GM12872 (cell line): ENCODE results near the gene CYSTM1.

Experiments used
- TF ChIP-seq, protein P1 (sequence below): IDR thresholded peaks from 3 replicates; pipeline ENCODE4 v1.5.1; 2011; ENCODE audit warnings: low read depth, mild to moderate bottlenecking, low read length, moderate library complexity; ENCODE audit not compliant: insufficient read depth

Gene CYSTM1

DNA sequence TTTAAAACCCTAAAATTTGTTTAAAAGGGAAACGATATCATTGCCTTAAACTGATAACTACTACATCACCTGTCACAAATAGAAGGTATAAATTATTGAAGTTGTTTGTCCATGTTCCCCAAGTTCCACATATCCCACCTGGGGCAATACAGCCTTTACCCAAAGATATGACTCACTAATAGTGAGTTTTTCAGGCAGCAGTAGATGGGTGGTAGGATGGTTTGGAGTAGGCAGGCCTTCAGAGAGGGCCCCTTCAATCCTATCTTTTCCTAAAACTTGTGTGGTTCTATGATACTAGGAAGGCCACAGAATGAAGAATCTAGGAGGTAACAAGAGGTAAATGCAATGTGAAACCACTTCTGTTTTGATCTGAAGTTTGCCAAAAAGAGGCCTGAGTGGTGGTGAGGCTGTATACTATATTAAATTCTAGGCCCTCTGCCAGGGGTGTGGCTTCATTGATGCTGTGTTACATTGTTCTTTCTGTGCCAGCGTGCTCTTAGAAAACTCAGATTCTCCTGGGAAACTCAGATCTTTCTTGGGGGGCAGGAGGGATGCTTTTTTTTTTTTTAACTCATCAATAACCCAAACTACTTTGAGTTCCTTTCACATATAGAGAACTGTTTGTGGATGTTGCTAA lies 7.2 kb downstream of the CYSTM1 start:
- TF ChIP-seq, protein P1, sequence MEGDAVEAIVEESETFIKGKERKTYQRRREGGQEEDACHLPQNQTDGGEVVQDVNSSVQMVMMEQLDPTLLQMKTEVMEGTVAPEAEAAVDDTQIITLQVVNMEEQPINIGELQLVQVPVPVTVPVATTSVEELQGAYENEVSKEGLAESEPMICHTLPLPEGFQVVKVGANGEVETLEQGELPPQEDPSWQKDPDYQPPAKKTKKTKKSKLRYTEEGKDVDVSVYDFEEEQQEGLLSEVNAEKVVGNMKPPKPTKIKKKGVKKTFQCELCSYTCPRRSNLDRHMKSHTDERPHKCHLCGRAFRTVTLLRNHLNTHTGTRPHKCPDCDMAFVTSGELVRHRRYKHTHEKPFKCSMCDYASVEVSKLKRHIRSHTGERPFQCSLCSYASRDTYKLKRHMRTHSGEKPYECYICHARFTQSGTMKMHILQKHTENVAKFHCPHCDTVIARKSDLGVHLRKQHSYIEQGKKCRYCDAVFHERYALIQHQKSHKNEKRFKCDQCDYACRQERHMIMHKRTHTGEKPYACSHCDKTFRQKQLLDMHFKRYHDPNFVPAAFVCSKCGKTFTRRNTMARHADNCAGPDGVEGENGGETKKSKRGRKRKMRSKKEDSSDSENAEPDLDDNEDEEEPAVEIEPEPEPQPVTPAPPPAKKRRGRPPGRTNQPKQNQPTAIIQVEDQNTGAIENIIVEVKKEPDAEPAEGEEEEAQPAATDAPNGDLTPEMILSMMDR, result no peak

DNA sequence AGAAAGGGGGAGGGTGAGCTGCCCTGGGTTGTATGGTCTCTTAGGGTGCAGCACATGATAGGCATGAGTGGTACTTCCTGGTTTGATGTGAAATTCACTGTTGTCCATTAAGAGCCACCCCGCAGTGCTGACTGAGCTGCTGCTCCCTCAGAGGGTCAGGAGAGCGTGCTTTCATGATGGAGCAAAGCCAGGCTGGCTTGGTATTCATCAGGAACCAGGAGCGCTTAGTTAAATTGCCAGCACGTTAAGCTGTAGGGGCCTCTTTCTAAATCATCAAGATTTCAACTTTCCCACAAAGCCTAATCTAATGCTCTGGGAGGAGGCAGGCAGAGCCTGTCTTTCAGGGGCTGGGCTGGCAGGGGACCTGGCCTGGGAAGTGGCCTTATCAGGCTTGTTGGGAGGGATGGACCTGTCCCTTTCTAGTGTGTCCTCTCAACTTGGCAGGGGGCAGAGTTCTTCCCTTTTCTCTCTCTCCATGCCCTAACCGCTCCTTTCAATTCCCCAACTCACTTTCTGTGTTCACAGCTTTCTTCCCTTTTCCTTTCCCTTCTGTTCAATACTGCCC lies 7.9 kb downstream of the CYSTM1 start:
- TF ChIP-seq, protein P1, result no peak

DNA sequence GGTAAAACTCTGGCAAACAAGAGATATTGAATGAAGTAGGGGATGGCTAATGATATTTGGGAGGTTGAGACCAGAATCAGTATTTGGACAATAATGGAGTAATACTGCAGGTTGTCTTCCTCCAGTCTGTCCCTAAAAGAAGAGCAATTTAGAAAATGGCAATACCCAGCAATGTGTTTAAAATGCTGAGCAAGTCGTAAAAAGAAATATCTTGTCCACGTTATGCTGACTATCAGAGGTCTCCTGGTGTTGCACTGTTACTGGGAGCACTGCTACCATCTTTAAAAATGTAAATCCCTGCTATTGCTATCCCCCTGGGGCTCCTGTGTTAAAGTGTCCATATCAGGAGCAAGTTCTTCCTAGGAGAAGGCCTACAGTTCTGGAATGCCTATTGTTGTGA lies 10.4 kb downstream of the CYSTM1 start:
- TF ChIP-seq, protein P1, result no peak

DNA sequence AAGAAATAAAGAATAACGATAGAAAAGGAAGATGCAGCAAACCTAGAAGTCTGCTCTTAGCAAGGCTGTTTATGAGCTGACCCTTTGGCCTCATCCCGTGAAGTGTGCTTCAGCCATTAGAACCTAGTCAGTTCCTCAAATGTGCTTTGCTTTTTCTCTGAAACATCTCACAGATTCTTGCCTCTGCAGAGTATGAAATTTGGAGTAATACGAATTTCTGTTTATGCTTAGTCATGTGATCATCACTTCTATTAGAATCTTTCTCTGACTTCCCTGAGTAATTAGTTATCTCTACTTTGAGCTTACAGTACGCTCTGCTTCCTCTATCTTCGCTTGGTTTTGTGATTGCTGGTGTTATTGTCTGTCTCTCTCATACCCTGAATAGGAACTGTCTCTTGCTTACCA lies 11.3 kb downstream of the CYSTM1 start:
- TF ChIP-seq, protein P1, result no peak

DNA sequence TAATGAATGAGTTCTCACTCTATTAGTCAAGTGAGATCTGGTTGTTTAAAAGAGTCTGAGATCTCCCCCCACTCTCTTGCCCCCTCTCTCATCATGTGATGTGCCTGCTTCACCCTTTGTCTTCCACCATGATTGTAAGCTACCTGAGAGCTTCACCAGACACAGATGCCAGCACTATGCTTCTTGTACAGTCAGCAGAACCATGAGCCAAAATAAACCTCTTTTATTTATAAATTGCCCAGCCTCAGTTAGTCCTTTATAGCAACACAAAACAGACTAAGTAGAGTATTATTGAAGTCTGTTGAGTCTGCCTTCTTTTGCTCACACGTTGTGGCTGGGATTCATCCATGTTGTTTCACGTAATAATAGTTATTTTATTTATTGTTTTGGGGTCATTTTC lies 14.3 kb downstream of the CYSTM1 start:
- TF ChIP-seq, protein P1, result no peak

DNA sequence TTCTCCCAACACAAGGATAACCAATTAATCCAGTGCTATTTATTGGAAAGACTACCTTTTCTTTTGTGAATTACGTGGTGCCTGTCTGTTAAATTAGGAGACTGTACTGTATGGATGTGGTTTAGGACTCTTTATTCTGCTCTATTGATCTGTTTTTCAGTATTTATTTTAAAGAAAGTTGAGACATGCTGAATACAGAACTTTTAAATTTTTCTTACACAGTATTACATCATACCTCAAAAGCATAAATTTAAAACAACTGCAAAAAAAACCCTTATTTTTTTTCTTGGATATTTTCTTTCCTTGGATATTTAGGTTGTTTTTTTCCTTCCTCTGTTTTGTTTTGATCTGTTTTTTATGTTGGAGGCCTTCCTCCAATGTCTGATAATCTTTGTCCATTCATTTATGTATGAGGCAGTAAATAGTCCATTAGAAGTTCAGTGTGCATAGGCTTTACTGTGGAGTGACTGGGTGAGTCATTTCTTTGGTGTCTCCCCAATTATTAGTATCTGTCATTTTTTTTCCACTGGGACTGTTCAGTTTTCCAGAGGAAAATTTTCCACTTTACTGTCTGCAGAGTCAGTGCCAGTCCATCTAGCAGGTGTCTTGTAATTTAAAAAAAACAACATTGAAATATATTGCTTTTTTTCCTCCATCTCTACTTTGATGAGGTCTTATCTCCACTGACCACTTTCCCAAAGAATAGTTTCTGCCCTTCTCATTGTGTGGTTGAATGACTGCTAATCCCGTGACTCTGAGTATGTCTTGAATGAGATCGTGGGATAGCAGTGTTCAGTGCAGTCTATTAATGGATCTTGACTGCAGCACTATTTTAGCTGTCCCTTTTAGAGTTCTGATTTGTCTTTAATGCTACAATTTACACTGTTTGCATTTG lies 15.2 kb downstream of the CYSTM1 start:
- TF ChIP-seq, protein P1, result no peak

DNA sequence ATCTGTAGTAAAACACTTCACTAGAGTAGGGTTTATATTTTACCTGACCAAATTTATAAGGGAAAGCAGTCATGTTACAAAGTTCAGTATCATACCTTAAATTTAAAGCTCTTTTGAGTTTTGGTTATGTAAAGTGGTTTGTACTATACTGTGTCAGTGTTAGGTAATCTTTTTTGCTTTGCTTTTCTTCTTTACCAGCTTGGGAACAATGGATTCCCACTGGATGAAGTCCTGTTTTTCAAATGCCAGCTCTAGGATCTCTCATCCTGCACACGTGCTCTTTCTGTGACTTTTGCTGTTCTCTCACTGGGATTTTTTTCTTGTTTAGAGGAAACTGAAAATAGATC lies 15.9 kb downstream of the CYSTM1 start:
- TF ChIP-seq, protein P1, result no peak
